ENCODE results near the gene CNTROB.
"Not testable (repeated sequence)": the region's sequence is repeated elsewhere in the genome, so short reads cannot be mapped to it uniquely, and the experiment has no call there.

Gene CNTROB

DNA sequence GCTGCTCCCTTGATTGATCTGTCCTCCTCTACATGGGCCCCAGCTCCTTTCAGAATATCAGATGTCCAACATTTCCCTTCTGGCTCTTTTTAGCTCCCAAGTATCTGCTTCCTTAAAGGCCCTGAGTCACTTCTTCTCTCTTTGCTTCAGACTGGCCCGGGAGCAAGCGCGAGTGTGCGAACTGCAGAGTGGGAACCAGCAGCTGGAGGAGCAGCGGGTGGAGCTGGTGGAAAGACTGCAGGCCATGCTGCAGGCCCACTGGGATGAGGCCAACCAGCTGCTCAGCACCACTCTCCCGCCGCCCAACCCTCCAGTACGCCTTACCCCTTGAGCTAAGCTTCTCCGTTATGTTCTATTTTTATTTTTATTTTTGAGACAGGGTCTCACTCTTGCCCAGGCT, 12.3 kb downstream of the CNTROB start:
- no peak for DNase-seq

DNA sequence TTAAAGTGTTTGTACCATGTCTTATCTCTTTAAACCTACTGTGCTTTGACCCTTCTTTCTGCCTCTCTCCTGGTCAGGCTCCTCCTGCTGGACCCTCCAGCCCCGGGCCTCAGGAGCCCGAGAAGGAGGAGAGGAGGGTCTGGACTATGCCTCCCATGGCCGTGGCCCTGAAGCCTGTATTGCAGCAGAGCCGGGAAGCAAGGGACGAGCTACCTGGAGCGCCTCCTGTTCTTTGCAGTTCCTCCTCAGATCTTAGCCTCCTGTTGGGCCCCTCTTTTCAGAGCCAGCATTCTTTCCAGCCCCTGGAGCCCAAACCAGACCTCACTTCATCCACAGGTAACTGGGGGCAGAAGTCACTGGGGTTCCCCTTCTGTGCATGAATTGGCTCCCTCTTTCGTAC, 13.6 kb downstream of the CNTROB start:
- no peak for DNase-seq

DNA sequence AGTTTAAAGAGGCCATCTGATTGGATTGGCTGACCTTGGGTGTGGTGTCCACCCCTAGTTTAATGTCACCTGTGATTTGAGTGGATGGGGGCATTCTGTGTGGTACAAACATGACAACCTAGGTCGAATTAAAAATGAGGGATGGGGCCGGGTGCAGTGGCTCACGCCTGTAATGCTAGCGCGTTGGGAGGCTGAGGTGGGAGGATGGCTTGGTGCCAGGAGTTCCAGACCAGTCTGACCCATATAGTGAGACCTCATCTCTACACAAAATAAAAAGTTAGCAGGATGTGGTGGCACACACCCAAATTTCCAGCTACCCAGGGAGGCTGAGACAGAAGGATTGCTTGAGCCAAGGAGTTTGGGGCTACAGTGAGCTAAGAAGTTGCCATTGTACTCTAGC, 14.4 kb downstream of the CNTROB start:
- no peak for DNase-seq

DNA sequence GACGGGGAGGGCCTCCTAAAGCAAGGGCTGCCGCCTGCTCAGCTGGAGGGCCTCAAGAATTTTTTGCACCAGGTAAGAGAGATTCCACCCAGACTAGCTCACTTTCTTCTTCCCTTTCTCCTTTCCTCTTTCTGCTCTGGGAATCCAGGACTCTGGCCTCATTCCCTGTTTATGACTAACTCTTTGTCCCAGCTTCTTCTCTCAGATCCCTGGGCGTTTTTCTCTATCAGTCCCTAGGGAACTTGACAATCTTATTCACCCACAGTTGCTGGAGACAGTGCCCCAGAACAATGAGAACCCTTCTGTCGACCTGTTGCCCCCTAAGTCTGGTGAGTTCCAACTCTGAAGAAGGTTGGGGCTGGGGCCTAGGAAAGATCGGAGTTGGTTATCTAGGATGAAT, 15.6 kb downstream of the CNTROB start:
- DNase-seq, result no peak

DNA sequence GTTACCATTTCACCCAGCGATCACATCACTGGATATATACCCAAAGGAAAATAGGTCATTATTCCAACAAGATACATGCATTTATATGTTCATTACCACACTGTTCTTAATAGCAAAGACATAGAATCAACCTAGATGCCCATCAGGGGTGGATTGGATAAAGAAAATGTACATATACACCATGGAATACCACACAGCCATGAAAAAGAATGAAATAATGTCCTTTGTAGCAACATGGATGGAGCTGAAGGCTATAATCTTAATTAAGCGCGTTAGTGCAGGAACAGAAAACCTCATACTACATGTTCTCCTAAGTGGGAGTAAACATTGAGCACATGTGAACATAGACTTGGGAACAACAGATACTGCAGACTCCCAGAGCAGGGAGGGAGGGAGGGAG, 18.6 kb downstream of the CNTROB start:
- no peak for DNase-seq

DNA sequence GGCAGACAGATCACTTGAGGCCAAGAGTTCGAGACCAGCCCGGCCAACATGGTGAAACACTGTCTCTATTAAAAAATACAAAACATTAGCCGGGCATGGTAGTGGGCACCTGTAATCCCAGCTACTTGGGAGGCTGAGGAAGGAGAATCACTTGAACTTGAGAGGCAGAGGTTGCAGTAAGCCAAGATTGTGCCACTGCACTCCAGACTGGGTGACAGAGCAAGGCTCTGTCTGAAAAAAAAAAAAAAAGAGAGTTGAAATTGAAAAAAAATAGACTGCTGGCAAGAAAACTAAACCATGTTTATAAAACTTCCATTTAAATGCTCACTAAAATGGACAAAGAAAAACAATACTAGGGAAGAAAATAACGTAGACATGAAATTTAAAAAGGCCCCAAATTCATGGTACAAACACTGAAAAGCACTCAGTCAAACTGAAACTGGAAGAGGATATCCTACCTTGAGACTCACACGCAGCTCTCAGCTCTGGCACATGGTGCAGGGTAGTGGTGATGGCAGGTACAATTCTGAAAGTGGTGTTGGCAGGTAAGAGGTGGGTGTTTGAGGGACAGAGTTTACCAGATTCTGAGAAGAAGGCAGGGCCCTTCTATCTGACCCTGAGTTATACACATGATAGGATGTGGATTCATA, 19.3 kb downstream of the CNTROB start:
- DNase-seq, result no peak

DNA sequence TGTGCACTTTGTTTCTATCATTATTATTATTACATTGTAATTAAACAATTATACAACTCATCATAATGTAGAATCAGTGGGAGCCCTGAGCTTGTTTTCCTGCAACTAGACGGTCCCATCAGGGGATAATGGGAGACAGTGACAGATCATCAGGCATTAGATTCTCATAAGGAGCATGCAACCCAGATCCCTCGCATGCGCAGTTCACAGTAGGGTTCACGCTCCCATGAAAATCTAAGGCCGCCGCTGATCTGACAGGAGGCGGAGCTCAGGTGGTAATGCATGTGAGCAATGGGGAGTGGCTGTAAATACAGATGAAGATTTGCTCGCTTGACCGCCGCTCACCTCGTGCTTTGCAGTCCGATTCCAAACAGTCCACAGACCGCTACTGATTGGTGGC, 21.3 kb downstream of the CNTROB start:
- DNase-seq, result not testable (repeated sequence)

DNA sequence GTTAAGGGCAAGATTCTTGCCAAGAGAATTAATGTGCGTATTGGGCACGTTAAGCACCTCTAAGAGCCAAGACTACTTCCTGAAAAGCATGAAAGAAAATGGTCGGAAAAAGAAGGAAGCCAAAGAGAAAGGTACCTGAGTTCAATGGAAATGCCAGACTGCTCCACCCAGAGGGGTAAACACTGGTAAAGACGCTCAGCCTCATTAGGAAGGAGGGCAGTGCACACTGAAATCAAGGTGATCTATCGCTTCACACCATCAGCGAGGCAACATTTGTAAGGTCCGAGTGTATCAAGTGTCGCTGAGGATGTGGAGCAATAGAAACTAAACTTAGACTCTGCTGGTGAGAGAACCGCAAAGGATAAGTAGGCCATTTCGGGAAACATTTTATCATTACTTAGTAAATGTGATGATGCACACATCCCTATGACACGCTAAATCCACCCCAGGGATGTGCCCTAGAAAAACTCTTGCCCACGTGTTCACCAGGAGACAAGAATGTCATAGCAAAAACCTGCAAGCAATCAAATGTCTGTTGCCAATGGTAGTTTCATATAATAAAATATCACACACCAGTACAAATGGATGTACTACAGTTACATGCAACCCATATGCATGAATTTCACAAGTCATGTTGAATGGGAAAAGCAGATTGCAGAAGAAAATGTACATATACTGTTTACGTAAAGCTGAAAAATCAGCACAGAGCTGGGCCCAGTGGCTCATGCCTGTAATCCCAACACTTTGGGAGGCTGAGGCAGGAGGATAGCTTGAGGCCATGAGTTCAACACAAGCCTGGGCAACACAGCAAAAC, 23.6 kb downstream of the CNTROB start:
- DNase-seq, result no peak

DNA sequence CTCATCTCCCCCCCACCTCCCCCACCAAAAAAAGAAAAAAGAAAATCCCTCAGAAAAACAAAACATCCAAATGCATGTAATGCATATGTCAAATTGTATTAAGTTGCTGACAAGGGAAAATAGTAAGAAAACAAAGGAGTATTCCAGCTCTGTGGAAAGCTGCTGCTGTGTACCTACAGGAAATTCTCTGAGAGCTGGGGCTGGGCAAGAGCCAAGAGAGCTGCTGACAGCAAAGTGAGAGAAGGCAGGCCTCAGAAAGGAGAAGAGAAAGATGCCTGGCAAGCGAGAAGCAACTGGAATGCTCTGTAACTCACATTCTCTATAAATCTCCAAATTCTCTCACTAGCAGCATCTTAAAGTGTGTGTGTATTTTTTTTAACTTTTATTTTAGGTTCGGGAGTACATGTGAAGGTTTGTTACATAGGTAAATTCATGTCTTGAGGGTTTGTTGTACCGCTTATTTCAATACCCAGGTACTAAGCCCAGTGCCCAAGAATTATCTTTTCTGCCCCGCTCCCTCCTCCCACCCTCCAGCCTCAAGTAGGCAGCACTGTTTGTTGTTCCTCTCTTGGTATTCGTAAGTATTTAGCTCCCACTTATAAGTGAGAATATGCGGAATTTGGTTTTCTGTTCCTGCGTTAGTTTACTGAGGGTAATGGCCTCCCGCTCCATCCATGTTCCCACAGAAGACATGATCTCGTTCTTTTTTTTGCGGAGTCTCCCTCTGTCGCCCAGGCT, 24.4 kb downstream of the CNTROB start:
- no peak for DNase-seq

DNA sequence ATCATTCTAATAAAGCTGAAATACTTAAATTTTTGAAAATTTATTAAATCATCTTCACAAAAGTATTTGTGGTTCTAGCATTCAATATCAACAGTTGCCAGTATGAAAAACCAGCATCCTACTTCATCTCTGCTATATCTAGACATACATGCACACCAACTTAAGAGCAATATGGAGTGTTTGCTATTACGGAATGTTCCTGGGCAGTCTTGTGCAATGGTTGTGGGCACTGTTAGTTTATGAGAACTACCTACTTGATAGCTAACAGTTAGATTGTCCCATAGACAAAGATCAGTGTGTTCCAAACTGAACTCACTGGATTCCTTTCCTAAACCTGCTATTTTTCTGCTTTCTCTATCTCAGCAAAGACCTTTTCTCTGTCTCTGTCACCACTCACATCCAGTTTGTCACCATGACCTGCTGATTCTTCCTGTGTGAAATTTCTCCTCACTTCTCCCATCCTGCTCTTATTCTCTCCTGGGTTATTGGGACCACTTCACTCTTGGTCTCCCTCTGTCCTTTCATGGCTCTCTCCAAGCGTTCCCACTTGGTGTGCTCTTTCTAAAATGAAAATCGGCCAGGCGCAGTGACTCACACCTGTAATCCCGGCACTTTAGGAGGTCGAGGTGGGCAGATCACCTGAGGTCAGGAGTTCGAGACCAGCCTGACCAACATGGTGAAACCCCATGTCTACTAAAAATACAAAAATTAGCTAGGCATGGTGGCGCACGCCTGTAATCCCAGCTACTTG, 27.7 kb downstream of the CNTROB start:
- DNase-seq, result no peak

DNA sequence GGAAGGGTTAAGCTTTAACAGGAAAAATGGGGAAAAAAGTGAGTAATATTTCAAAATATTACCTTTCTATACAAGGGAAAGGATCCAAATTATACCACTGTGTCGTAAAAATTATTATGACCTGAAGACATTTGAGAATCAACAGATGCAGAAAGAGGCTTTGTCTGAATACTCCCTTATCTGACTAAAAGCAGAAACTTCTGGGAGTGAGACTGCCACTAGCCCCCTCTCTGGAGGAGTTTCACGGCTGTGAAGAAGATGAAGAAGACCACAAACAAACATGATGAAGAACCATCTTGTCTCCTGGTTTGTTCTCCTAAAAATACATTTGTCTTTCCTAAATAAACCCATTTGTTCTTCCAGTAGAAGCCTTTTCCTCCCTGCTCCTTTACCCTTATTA, 29.4 kb downstream of the CNTROB start:
- DNase-seq, result no peak

DNA sequence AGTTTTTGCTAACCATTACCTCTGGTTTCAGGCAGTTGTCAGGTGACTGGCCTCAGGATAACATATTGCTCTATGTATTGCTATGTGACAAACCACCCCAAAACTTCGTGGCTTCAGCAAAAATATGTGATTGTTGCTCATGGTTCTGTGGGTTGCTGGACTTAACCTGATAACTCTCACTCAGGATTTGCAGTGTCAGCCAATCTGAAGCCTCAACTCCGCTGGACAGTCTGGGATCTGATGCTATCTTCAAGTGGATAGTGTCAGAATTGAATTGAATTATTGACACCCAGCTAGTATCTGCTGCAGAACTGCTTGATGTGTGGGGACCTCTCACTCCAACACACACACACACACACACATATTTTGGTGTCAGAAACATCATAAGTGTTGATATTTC, 35.7 kb downstream of the CNTROB start:
- DNase-seq, result no peak

DNA sequence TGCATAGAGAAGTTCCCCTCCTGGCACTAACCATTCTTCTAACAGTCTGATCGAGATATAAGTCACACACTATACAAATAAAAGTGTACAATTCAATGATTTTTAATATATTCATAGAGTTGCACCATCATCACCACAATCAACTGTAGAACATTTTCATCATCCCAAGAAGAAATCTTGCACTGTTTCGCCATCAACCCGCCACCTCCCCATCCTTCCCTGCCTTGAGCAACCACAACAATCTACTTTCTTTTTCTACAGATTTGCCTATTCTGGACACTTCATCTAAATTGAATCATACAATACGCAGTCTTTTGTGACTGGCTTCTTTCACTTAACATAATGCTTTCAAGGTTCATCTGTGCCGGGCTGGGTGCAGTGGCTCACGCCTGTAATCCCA, 37.4 kb downstream of the CNTROB start:
- no peak for DNase-seq

DNA sequence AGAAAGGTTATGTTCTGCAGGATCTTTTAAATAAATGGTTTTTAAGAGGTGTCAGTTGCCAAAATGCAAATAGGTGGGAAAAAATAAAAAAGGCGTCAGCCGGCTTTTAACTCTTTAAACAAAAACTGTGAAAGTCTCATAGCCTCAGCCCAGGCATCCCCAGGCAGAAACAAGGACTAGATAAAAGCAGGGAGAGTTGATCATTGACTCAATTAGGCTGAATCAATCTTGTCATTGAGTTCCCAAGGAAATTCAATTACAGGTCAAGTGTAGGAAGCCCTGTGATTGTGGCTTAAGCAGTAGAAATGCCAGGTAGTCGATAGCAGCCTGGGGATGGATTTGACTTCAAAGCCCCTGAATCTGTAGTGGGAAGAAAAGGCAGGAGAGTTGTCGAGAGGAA, 39.6 kb downstream of the CNTROB start:
- peak; percentile 2 for DNase-seq

DNA sequence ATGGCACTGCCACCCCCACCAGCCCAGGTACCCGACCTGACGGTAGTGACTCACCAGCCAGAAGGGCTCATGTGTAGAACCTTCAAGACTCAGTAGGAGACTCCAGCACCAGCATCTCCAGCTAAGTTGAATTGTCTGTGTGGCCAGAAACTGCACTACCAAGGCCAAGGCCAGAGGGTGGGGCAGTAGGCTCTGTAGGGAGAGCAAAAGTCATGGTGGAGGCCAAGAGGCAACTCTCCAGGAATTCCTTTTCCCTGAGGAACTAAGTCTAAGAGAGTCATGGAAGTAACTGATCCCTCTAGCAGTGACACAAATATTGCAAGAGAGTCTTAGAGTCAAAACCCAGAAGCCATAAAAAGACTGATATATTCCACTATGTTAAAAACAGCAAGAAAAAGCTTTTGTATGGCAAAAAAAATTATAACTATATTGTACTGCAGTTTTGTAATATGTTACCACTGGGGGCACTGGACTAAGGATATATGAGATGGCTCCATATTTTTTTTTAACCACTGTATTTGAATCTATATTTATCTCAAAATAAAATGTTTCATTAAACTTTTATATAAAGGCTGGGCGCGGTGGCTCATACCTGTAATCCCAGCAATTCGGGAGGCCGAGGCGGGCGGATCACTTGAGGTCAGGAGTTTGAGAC, 40.3 kb downstream of the CNTROB start:
- DNase-seq, result peak; percentile 45

DNA sequence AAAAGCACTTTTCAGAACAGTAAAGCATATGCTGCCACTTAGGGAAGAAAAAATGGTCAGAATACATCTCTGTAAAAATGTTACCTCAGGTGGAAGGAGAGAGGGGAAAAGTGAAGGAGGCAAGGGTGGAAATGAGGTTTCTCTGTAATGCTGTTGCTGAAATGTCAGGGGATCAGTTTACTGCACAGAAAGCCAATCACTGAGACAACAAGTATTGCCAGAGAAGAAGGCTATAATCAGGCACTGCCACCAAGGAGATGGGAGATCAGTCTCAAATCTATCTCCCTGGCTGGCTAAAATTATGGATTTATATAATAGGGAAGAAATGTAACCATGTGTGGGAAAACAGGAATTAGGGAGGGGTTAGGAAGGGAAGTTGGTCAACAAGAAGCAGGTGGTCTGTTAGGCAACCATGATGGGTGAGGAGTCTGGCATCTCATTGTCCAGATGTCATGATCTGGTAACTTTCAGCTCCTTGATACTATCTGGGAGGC, 42.7 kb downstream of the CNTROB start:
- DNase-seq, result peak; percentile 7

DNA sequence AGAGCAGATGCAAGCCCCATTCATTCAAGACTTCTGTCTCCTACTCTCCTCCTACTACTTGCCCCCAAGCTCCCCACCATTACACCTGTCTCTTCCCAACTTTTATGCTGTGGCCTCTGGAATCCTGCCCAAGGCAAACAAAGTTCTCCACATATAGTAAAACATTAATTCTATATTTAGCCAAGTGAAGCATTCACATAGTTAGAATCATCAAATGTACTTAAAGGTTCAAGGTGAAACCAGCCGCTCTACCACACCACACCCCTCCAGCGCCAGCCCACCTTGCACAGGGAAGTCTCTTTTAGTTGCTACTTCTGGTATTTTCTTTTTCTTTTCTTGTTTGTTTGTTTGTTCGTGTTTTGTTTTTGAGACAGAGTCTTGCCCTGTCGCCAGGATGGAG, 45.0 kb downstream of the CNTROB start:
- DNase-seq, result peak; percentile 23

DNA sequence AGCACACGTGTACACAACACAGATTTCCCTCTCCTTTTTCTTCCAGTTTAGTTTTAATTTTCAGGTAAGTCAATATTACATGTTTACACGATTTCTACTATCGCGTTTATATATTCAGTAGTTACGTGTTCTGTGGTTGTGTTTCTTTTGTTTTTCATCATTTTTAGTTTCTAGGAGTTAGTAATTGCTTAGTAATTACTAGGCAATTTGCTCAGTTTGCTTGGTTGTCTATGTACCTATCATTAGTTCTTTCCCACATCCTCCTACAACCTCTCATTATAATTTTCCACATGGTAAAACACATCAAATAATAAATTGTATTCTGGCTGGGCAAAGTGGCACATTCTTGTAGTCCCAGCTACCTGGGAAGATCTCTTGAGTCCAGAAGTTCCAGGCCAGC, 45.8 kb downstream of the CNTROB start:
- no peak for DNase-seq

DNA sequence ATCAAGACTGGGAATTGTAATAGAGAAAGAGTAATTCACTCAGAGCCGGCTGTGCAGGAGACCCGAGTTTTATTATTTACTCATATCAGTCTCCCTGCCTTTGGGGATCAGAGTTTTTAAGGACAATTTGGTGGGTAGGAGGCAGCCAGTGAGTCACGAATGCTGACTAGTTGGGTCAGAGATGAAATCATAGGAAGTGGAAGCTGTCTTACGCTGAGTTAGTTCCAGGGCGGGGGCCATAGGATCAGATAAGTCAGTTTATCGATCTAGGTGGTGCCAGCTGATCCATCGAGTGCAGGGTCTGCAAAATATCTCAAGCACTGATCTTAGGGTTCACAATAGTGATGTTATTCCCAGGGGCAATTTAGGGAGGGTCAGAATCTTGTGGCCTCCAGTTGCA, 50.2 kb downstream of the CNTROB start:
- DNase-seq, result peak; percentile 54

DNA sequence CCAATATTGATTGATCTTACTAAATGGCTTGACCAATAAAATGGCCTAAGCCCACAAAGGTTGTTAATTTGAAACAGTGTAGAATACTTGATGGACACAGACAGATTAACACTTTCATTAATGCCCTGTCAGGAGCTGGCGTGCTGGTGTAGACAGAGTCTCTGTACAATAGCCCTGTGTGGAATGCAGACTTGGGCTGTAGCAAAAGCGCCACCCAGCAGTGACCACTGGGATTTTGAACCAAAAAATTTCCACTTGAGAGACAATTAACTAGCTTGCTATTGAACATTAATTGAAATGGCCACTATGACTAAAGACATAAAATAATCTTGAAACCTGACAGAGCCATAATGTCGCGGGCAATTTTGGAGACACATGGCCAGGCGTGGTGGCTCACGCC, 50.7 kb downstream of the CNTROB start:
- DNase-seq, result peak; percentile 52

DNA sequence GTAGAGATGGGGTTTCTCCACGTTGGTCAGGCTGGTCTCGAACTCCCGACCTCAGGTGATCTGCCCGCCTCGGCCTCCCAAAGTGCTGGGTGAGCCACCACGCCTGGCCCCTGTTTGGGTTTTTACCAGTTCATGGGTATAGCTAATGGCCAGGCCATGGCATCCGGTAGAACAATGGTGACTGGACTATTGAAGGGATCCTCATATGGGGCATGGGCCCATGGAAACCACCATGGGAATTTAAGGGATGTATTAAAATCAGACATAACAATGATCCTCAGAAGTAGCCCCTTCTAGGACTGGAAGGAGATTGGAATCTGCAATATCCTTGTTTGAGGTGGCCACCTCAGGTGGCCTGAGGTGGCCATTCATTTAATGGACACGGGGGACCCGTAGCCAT, 52.9 kb downstream of the CNTROB start:
- DNase-seq, result peak; percentile 38

DNA sequence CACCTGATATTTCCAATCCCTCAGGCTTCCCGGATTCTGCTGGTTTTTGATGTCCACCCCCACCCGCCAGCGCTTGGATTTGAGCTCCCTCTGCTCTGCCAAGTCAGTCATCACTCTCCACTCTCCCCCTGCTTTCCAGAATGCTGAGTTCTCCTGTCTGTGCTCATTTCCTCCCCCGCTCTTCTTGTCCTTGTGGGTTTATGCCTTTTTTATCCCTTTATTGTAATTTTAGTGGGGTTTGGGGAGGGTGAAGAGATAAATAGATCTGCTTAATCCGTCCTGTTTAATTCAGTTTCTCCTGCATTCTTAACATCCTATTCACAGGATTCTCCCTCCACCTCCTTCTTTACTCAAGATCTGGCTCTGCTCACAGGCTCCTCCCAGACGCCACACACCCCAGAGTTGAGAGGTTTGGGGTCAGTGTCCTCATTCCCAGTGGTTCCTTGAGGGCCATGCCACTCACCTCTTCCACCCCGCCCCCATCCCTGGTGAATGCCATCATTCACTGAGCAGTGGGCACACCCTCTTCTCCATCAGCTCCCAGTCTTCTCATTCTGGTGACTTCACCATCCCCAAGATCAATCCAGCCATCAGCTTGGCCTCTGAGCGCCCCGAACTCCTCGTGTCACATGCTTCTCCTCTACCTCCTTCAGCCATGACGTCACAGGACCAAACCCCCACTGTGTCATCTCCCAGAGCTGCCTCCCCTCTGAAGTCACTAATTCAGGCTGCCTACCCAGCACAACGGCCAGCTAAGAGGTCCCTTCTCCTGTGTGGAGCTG, 55.3 kb downstream of the CNTROB start:
- DNase-seq, result peak; percentile 44

Data from islet precursor cell (in vitro differentiated cells).